GM19452 (cell line): ENCODE data around the gene PRKAR2B.

Source experiments
- ATAC-seq: cut with Tn5 transposase; IDR thresholded peaks from one replicate; pipeline ENCODE4 v1.9.1; 2021; ENCODE audit not compliant: unreplicated experiment

PRKAR2B gene

GRCh38 chr7:107173691-107174406, 129.3 kb downstream of the PRKAR2B start:
- ATAC-seq = peak; percentile 40

GRCh38 chr7:107179326-107180164, 135.0 kb downstream of the PRKAR2B start:
- ATAC-seq = no peak

- ATAC-seq = no peak
Observed at GRCh38 chr7:107180378-107180777, 135.9 kb downstream of the PRKAR2B start.

- ATAC-seq = no peak
Observed at GRCh38 chr7:107181172-107181571, 136.7 kb downstream of the PRKAR2B start.

GRCh38 chr7:107185716-107186115, 141.2 kb downstream of the PRKAR2B start:
- ATAC-seq = no peak

- no peak for ATAC-seq
Observed at GRCh38 chr7:107186240-107186639, 141.7 kb downstream of the PRKAR2B start.

- ATAC-seq = no peak
Observed at GRCh38 chr7:107187774-107188173, 143.3 kb downstream of the PRKAR2B start.

GRCh38 chr7:107190090-107190489, 145.6 kb downstream of the PRKAR2B start:
- no peak for ATAC-seq

- ATAC-seq = no peak
Observed at GRCh38 chr7:107194052-107194451, 149.5 kb downstream of the PRKAR2B start.

- ATAC-seq = no peak
Observed at GRCh38 chr7:107196834-107197610, 152.5 kb downstream of the PRKAR2B start.

- no peak for ATAC-seq
Observed at GRCh38 chr7:107201795-107202450, 157.4 kb downstream of the PRKAR2B start.

- no peak for ATAC-seq
Observed at GRCh38 chr7:107203607-107204006, 159.1 kb downstream of the PRKAR2B start.

- no peak for ATAC-seq
Observed at GRCh38 chr7:107206136-107206535, 161.6 kb downstream of the PRKAR2B start.

GRCh38 chr7:107206706-107207105, 162.2 kb downstream of the PRKAR2B start:
- no peak for ATAC-seq

GRCh38 chr7:107207459-107207858, 163.0 kb downstream of the PRKAR2B start:
- no peak for ATAC-seq

- no peak for ATAC-seq
Observed at GRCh38 chr7:107208024-107208521, 163.6 kb downstream of the PRKAR2B start.

- no peak for ATAC-seq
Observed at GRCh38 chr7:107208563-107208962, 164.1 kb downstream of the PRKAR2B start.

GRCh38 chr7:107209565-107209964, 165.1 kb downstream of the PRKAR2B start:
- no peak for ATAC-seq

- ATAC-seq = no peak
Observed at GRCh38 chr7:107210400-107210799, 165.9 kb downstream of the PRKAR2B start.
